Kidney (tissue), 14 donors: ENCODE measurements around the gene CMIP. TPM values are rescaled to one million over a fixed set of nuclear protein-coding genes. Genes with fewer than 3 reads are reported as not detected.

Experiments
- DNase-seq, 5 donors: peaks; one replicate each; pipeline ENCODE4 v3.0.0-alpha.2; 2013 to 2020
- FAIRE-seq: peaks from 2 replicates; lab custom pipeline; 2012; peaks lifted over from hg19 to GRCh38; lab: Jason Lieb, UNC
- H3K27ac ChIP-seq, 2 donors: one replicate each; pipeline ENCODE4 v1.7.0; 2013; ENCODE audit warnings: low read depth in 2 of 2, low read length in 2 of 2, inconsistent platforms in 1 of 2
- H3K27me3 ChIP-seq: one replicate; pipeline ENCODE4 v1.7.1; 2013; ENCODE audit warnings: low read length, inconsistent platforms; ENCODE audit not compliant: control insufficient read depth, insufficient read depth
- H3K36me3 ChIP-seq, 3 donors: one replicate each; pipeline versions ENCODE4 v1.7.0 to v1.7.1; 2013; ENCODE audit warnings: low read length in 3 of 3, control low read depth in 1 of 3, inconsistent platforms in 1 of 3; ENCODE audit not compliant: insufficient read depth in 3 of 3, control insufficient read depth in 2 of 3
- H3K4me1 ChIP-seq, 3 donors: one replicate each; pipeline versions ENCODE4 v1.7.0 to v1.7.1; 2013; ENCODE audit warnings: low read length in 3 of 3, inconsistent platforms in 1 of 3, low read depth in 1 of 3; ENCODE audit not compliant: control insufficient read depth in 2 of 3, insufficient read depth in 2 of 3
- H3K4me3 ChIP-seq, 3 donors: one replicate each; pipeline versions ENCODE4 v1.7.0 to v1.8.1; 2013; ENCODE audit warnings: low read length in 3 of 3, control low read depth in 1 of 3, inconsistent platforms in 1 of 3
- H3K9ac ChIP-seq, 3 donors: one replicate each; pipeline versions ENCODE4 v1.7.0 to v1.7.1; 2013; ENCODE audit warnings: low read length in 3 of 3, control low read depth in 1 of 3, inconsistent platforms in 1 of 3
- H3K9me3 ChIP-seq, 3 donors: one replicate each; pipeline versions ENCODE4 v1.7.0 to v1.7.1; 2013; ENCODE audit warnings: low read length in 3 of 3, control low read depth in 1 of 3, inconsistent platforms in 1 of 3; ENCODE audit not compliant: control insufficient read depth in 2 of 3, insufficient read depth in 1 of 3
- intact Hi-C: fragments of 100-400 bp; cut with DNase I; formaldehyde crosslinking; loops from one replicate; pipeline ENCODE4 v1.11.1; 2022
- polyA plus RNA-seq: library from polyadenylated mRNA; stranded (reverse); fragments of 350-450 nt; fragmentation: Illumina TruSeq; extraction: RNeasy Lipid Tissue Mini Kit (QIAGEN cat#74804); gene quantifications from one replicate; pipeline ENCODE4 v1.2.3, GENCODE V29; 2014; ENCODE audit warnings: low read depth, low replicate concordance; ENCODE audit not compliant: insufficient read depth
- total RNA-seq: library from RNA; stranded (reverse); fragmentation: NEBNext Ultra II Directional; extraction: Animal tissue kit (Norgen Biotek cat#: 25700); gene quantifications from one replicate; pipeline ENCODE4 v1.2.1, GENCODE V29; 2021
- TF ChIP-seq, protein P1 (sequence below): IDR thresholded peaks from 3 replicates; pipeline ENCODE4 v1.5.1; 2012; ENCODE audit warnings: mild to moderate bottlenecking, moderate library complexity, borderline replicate concordance; ENCODE audit not compliant: insufficient read depth; ENCODE audit errors: extremely low read depth
- donor health status: control.
- donor health status: control.
- donor health status: control.
- donor health status: control.
- donor health status: control.
- donor health status: DM: yes; HTN: yes; CAD: no.
- donor health status: Normal renal cell carcinoma (clear cell type).

The CMIP gene
- total and polyA plus RNA-seq, 2 donors from 2014 or later = 16.6 to 65.7 TPM

GRCh38 chr16:81624760-81625543 is 180.3 kb downstream of the CMIP start:
- DNase-seq = no peak
- Histone ChIP-seq H3K27ac (peak overlapping the region in 1 of 2 donors; percentile 38), H3K4me1 (peaks cover 0 to 18% (median 16%) of the 10 kb centered on the region in 3 donors), H3K4me3 (no peak overlapping the region), H3K36me3 (peaks cover 0 to 5% (median 4%) of the 10 kb centered on the region in 3 donors), H3K9me3 (no peaks in the 10 kb centered on the region), H3K27me3 (no peaks in the 10 kb centered on the region), H3K9ac (no peak overlapping the region)
- TF ChIP-seq, protein P1, sequence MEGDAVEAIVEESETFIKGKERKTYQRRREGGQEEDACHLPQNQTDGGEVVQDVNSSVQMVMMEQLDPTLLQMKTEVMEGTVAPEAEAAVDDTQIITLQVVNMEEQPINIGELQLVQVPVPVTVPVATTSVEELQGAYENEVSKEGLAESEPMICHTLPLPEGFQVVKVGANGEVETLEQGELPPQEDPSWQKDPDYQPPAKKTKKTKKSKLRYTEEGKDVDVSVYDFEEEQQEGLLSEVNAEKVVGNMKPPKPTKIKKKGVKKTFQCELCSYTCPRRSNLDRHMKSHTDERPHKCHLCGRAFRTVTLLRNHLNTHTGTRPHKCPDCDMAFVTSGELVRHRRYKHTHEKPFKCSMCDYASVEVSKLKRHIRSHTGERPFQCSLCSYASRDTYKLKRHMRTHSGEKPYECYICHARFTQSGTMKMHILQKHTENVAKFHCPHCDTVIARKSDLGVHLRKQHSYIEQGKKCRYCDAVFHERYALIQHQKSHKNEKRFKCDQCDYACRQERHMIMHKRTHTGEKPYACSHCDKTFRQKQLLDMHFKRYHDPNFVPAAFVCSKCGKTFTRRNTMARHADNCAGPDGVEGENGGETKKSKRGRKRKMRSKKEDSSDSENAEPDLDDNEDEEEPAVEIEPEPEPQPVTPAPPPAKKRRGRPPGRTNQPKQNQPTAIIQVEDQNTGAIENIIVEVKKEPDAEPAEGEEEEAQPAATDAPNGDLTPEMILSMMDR = no peak
- intact Hi-C loops = no loop called here
- FAIRE-seq = no peak

DNA sequence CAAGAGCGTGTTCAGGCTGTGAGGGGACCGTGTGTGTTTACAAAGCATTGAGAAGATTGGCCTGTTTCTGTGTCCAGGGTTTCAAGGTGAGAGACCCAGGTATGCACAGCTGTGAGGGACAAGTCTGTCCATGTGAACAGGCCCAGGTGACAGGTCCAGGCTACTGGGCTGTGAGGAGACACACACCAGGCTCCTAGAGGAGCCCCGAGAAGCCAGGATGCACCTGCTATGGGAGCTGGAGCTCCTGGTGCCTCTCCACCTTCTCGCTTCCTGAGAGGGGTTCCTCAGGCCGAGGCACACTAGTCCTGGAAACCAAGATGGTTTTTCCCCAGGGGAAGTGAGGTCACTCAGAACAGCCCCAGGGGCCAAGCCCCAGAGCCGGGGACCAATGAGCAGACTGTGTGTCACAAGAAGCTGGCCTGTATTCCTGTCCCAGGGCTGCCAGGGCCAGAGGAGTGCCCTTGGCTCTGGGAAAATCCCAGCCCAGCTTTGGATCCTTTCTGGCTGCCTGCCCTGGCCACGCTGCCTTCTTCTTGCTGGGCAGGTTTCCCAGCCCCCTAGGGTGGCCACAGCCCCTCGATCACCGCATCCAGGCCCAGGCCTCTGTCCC is 181.0 kb downstream of the CMIP start:
- intact Hi-C loops = no loop called here
- Histone ChIP-seq H3K27me3 (no peaks in the 10 kb centered on the region), H3K9me3 (no peaks in the 10 kb centered on the region), H3K9ac (peak overlapping the region in 1 of 3 donors; percentile 6), H3K27ac (peak overlapping the region; percentile 38 to 59), H3K4me1 (peaks cover 0 to 16% (median 16%) of the 10 kb centered on the region in 3 donors), H3K36me3 (peaks cover 0 to 5% (median 4%) of the 10 kb centered on the region in 3 donors), H3K4me3 (no peak overlapping the region)
- peak in 1 of 5 donors; percentile 91 for DNase-seq
- TF ChIP-seq, protein P1 = no peak
- FAIRE-seq = no peak

GRCh38 chr16:81626181-81626674 is 181.6 kb downstream of the CMIP start:
- H3K4me1 ChIP-seq = peaks cover 0 to 16% (median 16%) of the 10 kb centered on the region in 3 donors
- peak overlapping the region in 1 of 3 donors; percentile 6 for H3K9ac ChIP-seq
- TF ChIP-seq, protein P1 = no peak
- FAIRE-seq (no peak), DNase-seq (no peak)
- H3K4me3 ChIP-seq = no peak overlapping the region
- H3K27ac ChIP-seq = peak overlapping the region in 1 of 2 donors; percentile 59
- intact Hi-C loops = no loop called here
- H3K9me3 ChIP-seq = no peaks in the 10 kb centered on the region
- H3K27me3 ChIP-seq = no peaks in the 10 kb centered on the region
- peaks cover 0 to 5% (median 4%) of the 10 kb centered on the region in 3 donors for H3K36me3 ChIP-seq
